Suprapubic skin (tissue), 4 donors: ENCODE results near the gene FRMD4A. TPM values are rescaled to one million over a fixed set of nuclear protein-coding genes. Genes with fewer than 3 reads are reported as not detected.

Source experiments
- DNase-seq, 2 donors: peaks; one replicate each; pipeline ENCODE4 v3.0.0-alpha.2; 2019; ENCODE audit warnings: low spot score in 2 of 2
- H3K27ac ChIP-seq: fragments of 200-600 bp; sonication (generic); one replicate; pipeline ENCODE4 v1.5.1; 2019
- H3K27me3 ChIP-seq: fragments of 200-600 bp; sonication (generic); one replicate; pipeline ENCODE4 v1.5.1; 2019
- H3K36me3 ChIP-seq: fragments of 200-600 bp; sonication (generic); one replicate; pipeline ENCODE4 v1.5.1; 2019
- H3K4me1 ChIP-seq: fragments of 200-600 bp; sonication (generic); one replicate; pipeline ENCODE4 v1.5.1; 2019
- H3K4me3 ChIP-seq: fragments of 200-600 bp; sonication (generic); one replicate; pipeline ENCODE4 v1.5.1; 2019; ENCODE audit warnings: mild to moderate bottlenecking
- H3K9me3 ChIP-seq: fragments of 200-600 bp; sonication (generic); one replicate; pipeline ENCODE4 v1.5.1; 2019
- EP300 ChIP-seq: sonication (generic); formaldehyde crosslinking; IDR thresholded peaks from one replicate; pipeline ENCODE4 v1.6.1; 2017; ENCODE audit warnings: antibody characterized with exemption
- POLR2A ChIP-seq, 2 donors: fragments of 450-650 bp; IDR thresholded peaks; one replicate each; pipeline ENCODE4 v1.6.1; 2017; ENCODE audit warnings: antibody characterized with exemption in 2 of 2, mild to moderate bottlenecking in 2 of 2, moderate library complexity in 2 of 2
- POLR2AphosphoS5 ChIP-seq, 3 donors: sonication (generic); formaldehyde crosslinking; IDR thresholded peaks; one replicate each; pipeline ENCODE4 v1.6.1; 2017; ENCODE audit warnings: antibody characterized with exemption in 3 of 3
- WGBS: methylation state at CpG from one replicate; pipeline ENCODE4 v1.1.5; 2018; 5-methylcytosine and 5-hydroxymethylcytosine counted together
- total RNA-seq, 4 donors: library from RNA; depleted of rRNA; stranded (reverse); fragments of >200 nt; gene quantifications; one replicate each; pipeline ENCODE4 v1.1.0, GENCODE V29; 2016
- TF ChIP-seq, protein P1 (sequence below), 2 donors: fragments of 200-600 bp in 1 of 2; fragments of 450-650 bp in 1 of 2; sonication (generic) in 1 of 2; IDR thresholded peaks; one replicate each; pipeline ENCODE4 v1.5.1; 2016 to 2019; ENCODE audit warnings: antibody characterized with exemption in 2 of 2, mild to moderate bottlenecking in 1 of 2, moderate library complexity in 1 of 2

The FRMD4A gene
- total RNA-seq, 4 donors from 2014 or later, result 27.4 to 86.3 (median 58.0) TPM

- TF ChIP-seq POLR2A (IDR thresholded peaks at IDR 0.05) (no peak), EP300 (no peak), POLR2AphosphoS5 (IDR thresholded peaks at IDR 0.05) (no peak)
- TF ChIP-seq, protein P1, sequence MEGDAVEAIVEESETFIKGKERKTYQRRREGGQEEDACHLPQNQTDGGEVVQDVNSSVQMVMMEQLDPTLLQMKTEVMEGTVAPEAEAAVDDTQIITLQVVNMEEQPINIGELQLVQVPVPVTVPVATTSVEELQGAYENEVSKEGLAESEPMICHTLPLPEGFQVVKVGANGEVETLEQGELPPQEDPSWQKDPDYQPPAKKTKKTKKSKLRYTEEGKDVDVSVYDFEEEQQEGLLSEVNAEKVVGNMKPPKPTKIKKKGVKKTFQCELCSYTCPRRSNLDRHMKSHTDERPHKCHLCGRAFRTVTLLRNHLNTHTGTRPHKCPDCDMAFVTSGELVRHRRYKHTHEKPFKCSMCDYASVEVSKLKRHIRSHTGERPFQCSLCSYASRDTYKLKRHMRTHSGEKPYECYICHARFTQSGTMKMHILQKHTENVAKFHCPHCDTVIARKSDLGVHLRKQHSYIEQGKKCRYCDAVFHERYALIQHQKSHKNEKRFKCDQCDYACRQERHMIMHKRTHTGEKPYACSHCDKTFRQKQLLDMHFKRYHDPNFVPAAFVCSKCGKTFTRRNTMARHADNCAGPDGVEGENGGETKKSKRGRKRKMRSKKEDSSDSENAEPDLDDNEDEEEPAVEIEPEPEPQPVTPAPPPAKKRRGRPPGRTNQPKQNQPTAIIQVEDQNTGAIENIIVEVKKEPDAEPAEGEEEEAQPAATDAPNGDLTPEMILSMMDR (IDR thresholded peaks at IDR 0.05), result no peak
- H3K4me1 ChIP-seq, result peaks cover 6% of the 10 kb centered on the region
- H3K4me3 ChIP-seq, result no peak overlapping the region
- no peak overlapping the region for H3K27ac ChIP-seq
- H3K36me3 ChIP-seq, result no peaks in the 10 kb centered on the region
- WGBS, result 97% methylated on average over 5 of the region's 5 CpGs
- H3K9me3 ChIP-seq, result no peaks in the 10 kb centered on the region
- H3K27me3 ChIP-seq, result no peaks in the 10 kb centered on the region
- no peak for DNase-seq
These were observed 237.9 kb downstream of the FRMD4A start for GRCh38 chr10:14092799-14093198.

DNA sequence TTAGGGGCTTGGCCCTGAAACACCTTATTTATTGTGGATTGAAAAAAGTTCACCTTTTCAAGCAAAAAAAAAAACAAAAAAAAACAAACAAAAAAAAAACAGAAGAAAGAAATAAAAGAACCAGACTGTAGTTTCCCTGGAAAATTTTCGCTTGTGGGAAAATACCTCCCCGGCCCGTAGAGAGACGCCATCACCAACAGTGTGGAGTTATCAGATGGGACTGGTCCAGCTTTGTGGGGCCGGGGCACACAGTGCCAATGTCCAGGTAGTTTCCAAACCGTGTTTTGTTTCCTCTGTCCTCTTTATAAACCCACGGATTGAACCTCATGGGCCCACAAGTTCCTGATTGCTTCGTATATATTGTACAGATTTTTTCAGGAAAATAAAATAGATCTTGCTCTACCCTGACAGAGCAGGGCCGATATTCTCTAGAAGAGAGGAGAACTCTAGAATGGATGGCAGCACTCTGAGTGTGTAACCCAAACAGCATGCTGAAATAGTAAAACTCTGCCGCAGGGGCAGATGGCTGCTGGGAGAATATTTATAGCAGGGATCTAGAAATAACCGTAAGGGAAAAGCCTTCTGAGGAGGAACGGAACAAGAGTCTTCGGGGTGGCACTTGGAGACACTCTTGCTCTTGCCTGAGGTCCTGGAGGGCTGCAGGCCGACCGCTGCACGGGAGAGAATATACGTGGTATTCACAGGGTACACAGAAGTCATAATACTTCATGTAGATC, 241.0 kb downstream of the FRMD4A start:
- Histone ChIP-seq H3K4me1 (peaks cover 6% of the 10 kb centered on the region), H3K36me3 (no peaks in the 10 kb centered on the region), H3K9me3 (no peaks in the 10 kb centered on the region), H3K27ac (no peak overlapping the region), H3K27me3 (peaks cover 2% of the 10 kb centered on the region), H3K4me3 (no peak overlapping the region)
- no peak for DNase-seq
- 75% methylated on average over 17 of the region's 17 CpGs for WGBS
- no peak for TF ChIP-seq EP300

DNA sequence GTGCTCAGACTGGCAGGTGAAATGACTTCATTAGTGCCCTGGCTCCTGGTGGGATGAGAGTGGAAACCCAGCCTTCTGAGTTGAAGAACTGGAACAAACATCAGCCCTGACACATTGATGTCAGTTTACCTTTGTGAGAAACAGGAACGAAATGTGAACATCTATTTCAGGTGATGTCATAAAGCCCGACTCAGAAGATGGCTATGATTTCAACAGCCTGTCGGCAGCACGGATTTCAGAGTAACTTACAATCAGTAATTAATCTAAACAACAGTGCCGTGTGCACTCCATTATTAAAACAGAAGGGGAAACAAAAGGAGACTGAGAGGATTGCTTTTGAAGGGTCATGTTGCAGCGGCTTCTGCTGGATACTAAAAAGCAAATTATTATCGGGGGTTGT, 243.2 kb downstream of the FRMD4A start:
- Histone ChIP-seq H3K9me3 (no peaks in the 10 kb centered on the region), H3K4me1 (peaks cover 6% of the 10 kb centered on the region), H3K27me3 (peaks cover 2% of the 10 kb centered on the region), H3K27ac (no peak overlapping the region), H3K4me3 (no peak overlapping the region), H3K36me3 (no peaks in the 10 kb centered on the region)
- WGBS, result 91% methylated on average over 7 of the region's 7 CpGs
- DNase-seq, result no peak
- TF ChIP-seq POLR2AphosphoS5 (IDR thresholded peaks at IDR 0.05), result no peak
- no peak for TF ChIP-seq POLR2A (IDR thresholded peaks at IDR 0.05)
- TF ChIP-seq, protein P1 (IDR thresholded peaks at IDR 0.05), result no peak
- no peak for TF ChIP-seq EP300

- H3K9me3 ChIP-seq, result no peaks in the 10 kb centered on the region
- peaks cover 6% of the 10 kb centered on the region for H3K4me1 ChIP-seq
- DNase-seq, result no peak
- no peak for TF ChIP-seq POLR2AphosphoS5 (IDR thresholded peaks at IDR 0.05)
- no peak for TF ChIP-seq POLR2A (IDR thresholded peaks at IDR 0.05)
- TF ChIP-seq EP300, result no peak
- TF ChIP-seq, protein P1 (IDR thresholded peaks at IDR 0.05), result no peak
- no peak overlapping the region for H3K27ac ChIP-seq
- 81% methylated on average over 3 of the region's 3 CpGs for WGBS
- H3K27me3 ChIP-seq, result peaks cover 2% of the 10 kb centered on the region
- no peaks in the 10 kb centered on the region for H3K36me3 ChIP-seq
- no peak overlapping the region for H3K4me3 ChIP-seq
These were observed 244.1 kb downstream of the FRMD4A start for GRCh38 chr10:14086596-14086995.

- Histone ChIP-seq H3K9me3 (no peaks in the 10 kb centered on the region), H3K4me1 (peaks cover 6% of the 10 kb centered on the region), H3K36me3 (no peaks in the 10 kb centered on the region), H3K27me3 (peaks cover 2% of the 10 kb centered on the region), H3K27ac (no peak overlapping the region), H3K4me3 (no peak overlapping the region)
- no peak for TF ChIP-seq POLR2A (IDR thresholded peaks at IDR 0.05)
- TF ChIP-seq, protein P1 (IDR thresholded peaks at IDR 0.05), result no peak
- TF ChIP-seq EP300, result no peak
- no peak for TF ChIP-seq POLR2AphosphoS5 (IDR thresholded peaks at IDR 0.05)
- no peak for DNase-seq
- WGBS, result 90% methylated on average over 7 of the region's 7 CpGs
These were observed 245.8 kb downstream of the FRMD4A start for GRCh38 chr10:14084875-14085274.
